ENCODE measurements around the gene PAQR6.

Gene PAQR6

GRCh38 chr1:156253634-156254033 is 5.8 kb upstream of the PAQR6 start:
- H3K9me3 ChIP-seq = no peaks in the 10 kb centered on the region
- no peak for TF ChIP-seq CTCF (IDR thresholded peaks at IDR 0.05)
- no peak overlapping the region for H3K27ac ChIP-seq
- no peaks in the 10 kb centered on the region for H3K4me1 ChIP-seq (ENCODE audit: control insufficient read depth in 1 of 2, insufficient read depth in 1 of 2, low read depth in 1 of 2, low read length in 1 of 2)
- H3K4me3 ChIP-seq (ENCODE audit: low read depth in 1 of 2, low read length in 1 of 2) = no peak overlapping the region
- H3K36me3 ChIP-seq = peaks cover 100% of the 10 kb centered on the region
- no peaks in the 10 kb centered on the region for H3K27me3 ChIP-seq

GRCh38 chr1:156251527-156251926 is 3.7 kb upstream of the PAQR6 start:
- Histone ChIP-seq H3K9me3 (no peaks in the 10 kb centered on the region), H3K27ac (no peak overlapping the region), H3K4me1 (ENCODE audit: control insufficient read depth in 1 of 2, insufficient read depth in 1 of 2, low read depth in 1 of 2, low read length in 1 of 2) (no peaks in the 10 kb centered on the region), H3K27me3 (peaks cover 10% of the 10 kb centered on the region), H3K36me3 (peaks cover 89% of the 10 kb centered on the region), H3K4me3 (ENCODE audit: low read depth in 1 of 2, low read length in 1 of 2) (no peak overlapping the region)
- TF ChIP-seq CTCF (IDR thresholded peaks at IDR 0.05) = no peak

- Histone ChIP-seq H3K4me1 (ENCODE audit: control insufficient read depth in 1 of 2, insufficient read depth in 1 of 2, low read depth in 1 of 2, low read length in 1 of 2) (peaks cover 10 to 11% of the 10 kb centered on the region in 2 experiments), H3K27ac (no peak overlapping the region), H3K36me3 (peaks cover 69% of the 10 kb centered on the region)
Measured at GRCh38 chr1:156249593-156249992, 1.7 kb upstream of the PAQR6 start.

DNA sequence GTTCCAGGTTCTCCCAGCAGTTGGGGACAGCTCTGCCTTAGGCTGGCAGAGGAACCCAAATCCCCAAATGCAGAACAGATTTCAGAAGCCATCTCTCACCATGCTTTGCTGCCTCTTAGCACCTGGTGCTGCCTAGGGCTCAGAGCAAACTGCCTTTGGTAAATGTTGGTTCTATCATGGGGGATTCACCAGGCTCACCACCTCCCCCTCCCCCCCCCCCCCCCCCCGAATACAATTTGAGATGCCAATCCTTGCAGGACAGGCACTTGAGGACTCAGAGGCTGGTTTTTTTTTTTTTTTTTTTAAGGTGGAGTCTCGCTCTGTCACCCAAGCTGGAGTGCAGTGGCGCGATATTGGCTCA is 447 bp upstream of the PAQR6 start:
- Histone ChIP-seq H3K36me3 (peaks cover 56% of the 10 kb centered on the region), H3K27ac (no peak overlapping the region), H3K27me3 (peaks cover 34% of the 10 kb centered on the region), H3K4me3 (ENCODE audit: low read depth in 1 of 2, low read length in 1 of 2) (no peak overlapping the region), H3K9me3 (no peaks in the 10 kb centered on the region), H3K4me1 (ENCODE audit: control insufficient read depth in 1 of 2, insufficient read depth in 1 of 2, low read depth in 1 of 2, low read length in 1 of 2) (peaks cover 10 to 11% of the 10 kb centered on the region in 2 experiments)
- no peak for TF ChIP-seq CTCF (IDR thresholded peaks at IDR 0.05)

More at GRCh38 chr1:156249593-156249992, 1.7 kb upstream of the PAQR6 start:
- no peaks in the 10 kb centered on the region for H3K9me3 ChIP-seq
- peaks cover 29% of the 10 kb centered on the region for H3K27me3 ChIP-seq
- no peak overlapping the region for H3K4me3 ChIP-seq (ENCODE audit: low read depth in 1 of 2, low read length in 1 of 2)
- TF ChIP-seq CTCF (IDR thresholded peaks at IDR 0.05) = no peak

DNA sequence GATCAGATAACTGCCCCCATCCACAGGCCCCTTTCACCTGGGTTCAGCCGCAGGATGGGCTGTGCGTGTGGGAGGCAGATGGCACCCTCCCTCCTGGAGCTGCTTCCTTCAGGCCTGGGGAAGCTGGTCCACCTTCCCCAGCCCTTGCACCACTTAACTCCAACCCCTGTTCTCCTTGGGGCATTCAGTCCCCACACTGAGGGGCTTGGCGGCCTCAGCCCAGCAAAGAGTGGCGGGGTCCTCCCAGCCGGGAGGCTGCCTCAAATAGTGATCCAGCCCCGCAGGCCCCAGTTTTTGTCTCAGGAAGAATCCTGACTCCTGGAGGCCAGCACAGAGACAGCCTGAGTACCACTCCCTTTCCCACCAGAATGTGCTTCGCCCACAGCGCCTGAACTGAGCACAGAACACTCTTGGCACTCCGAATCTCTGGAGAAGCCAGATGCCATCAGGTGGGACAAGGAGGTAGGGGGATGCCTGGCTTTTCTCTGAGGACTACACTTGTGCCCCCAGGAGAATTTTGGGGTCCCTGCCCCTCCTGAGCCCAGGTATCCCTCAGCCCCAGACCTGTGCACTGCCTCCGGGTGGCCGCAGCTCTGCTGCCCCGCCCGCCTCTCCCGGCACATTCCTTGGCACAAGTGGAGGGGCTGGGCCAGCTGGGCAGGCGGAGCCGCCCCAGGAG is 936 bp downstream of the PAQR6 start:
- H3K9me3 ChIP-seq = no peaks in the 10 kb centered on the region
- H3K36me3 ChIP-seq = peaks cover 49% of the 10 kb centered on the region
- H3K4me3 ChIP-seq (ENCODE audit: low read depth in 1 of 2, low read length in 1 of 2) = no peak overlapping the region
- no peak overlapping the region for H3K27ac ChIP-seq
- H3K4me1 ChIP-seq (ENCODE audit: control insufficient read depth in 1 of 2, insufficient read depth in 1 of 2, low read depth in 1 of 2, low read length in 1 of 2) = peaks cover 10 to 11% of the 10 kb centered on the region in 2 experiments
- no peak for TF ChIP-seq CTCF (IDR thresholded peaks at IDR 0.05)
- peaks cover 34% of the 10 kb centered on the region for H3K27me3 ChIP-seq
